Effector memory CD8-positive, alpha-beta T cell (primary cell): Measurements from ENCODE around the gene DRC7.
A peak's percentile ranks its signal among the peaks of the same experiment; 100 is the strongest.

Experiments
- ATAC-seq: fragments of 150-1000 bp; cut with Tn5 transposase; replicated peaks from 2 replicates; pipeline ENCODE4 v1.10.0; 2021; ENCODE audit warnings: mild to moderate bottlenecking, moderate library complexity
- DNase-seq, 3 experiments: peaks; one replicate each; pipeline ENCODE4 v3.0.0; 2021
- H3K27ac Mint-ChIP-seq, 2 donors: one replicate each; pipeline ENCODE4 v1.8.0; 2022; ENCODE audit warnings: mild to moderate bottlenecking in 2 of 2, mixed read lengths in 2 of 2, moderate library complexity in 2 of 2
- H3K27me3 Mint-ChIP-seq, 2 donors: one replicate each; pipeline ENCODE4 v1.8.0; 2022; ENCODE audit warnings: mixed read lengths in 2 of 2
- H3K36me3 Mint-ChIP-seq: one replicate; pipeline ENCODE4 v1.8.0; 2022; ENCODE audit warnings: mild to moderate bottlenecking, moderate library complexity, mixed read lengths; ENCODE audit not compliant: insufficient read depth
- H3K4me1 Mint-ChIP-seq, 2 donors: one replicate each; pipeline ENCODE4 v1.8.0; 2022; ENCODE audit warnings: low read depth in 2 of 2, mixed read lengths in 2 of 2
- H3K4me3 Mint-ChIP-seq, 2 donors: one replicate each; pipeline ENCODE4 v1.8.0; 2022; ENCODE audit warnings: mild to moderate bottlenecking in 2 of 2, mixed read lengths in 2 of 2, moderate library complexity in 2 of 2
- H3K9me3 Mint-ChIP-seq, 2 donors: one replicate each; pipeline ENCODE4 v1.8.0; 2022; ENCODE audit warnings: mixed read lengths in 2 of 2

DRC7 gene

GRCh38 chr16:57652695-57653471 is 41.7 kb upstream of the DRC7 start:
- no peak for ATAC-seq
- H3K4me3 Mint-ChIP-seq, result peak overlapping the region in 1 of 2 donors; percentile 33
- no peak for DNase-seq
- peaks cover 43 to 64% of the 10 kb centered on the region in 2 donors for H3K4me1 Mint-ChIP-seq
- no peaks in the 10 kb centered on the region for H3K9me3 Mint-ChIP-seq
- H3K27me3 Mint-ChIP-seq, result no peaks in the 10 kb centered on the region
- peaks cover 69% of the 10 kb centered on the region for H3K36me3 Mint-ChIP-seq
- H3K27ac Mint-ChIP-seq, result peak overlapping the region; percentile 86 to 94

- Mint-ChIP-seq H3K9me3 (no peaks in the 10 kb centered on the region), H3K27me3 (no peaks in the 10 kb centered on the region), H3K4me1 (peaks cover 40 to 58% of the 10 kb centered on the region in 2 donors), H3K4me3 (peak overlapping the region; percentile 19 to 33), H3K36me3 (peaks cover 71% of the 10 kb centered on the region), H3K27ac (peak overlapping the region; percentile 86)
- ATAC-seq, result no peak
- DNase-seq, result no peak
Observed at GRCh38 chr16:57653936-57654335, 40.7 kb upstream of the DRC7 start.

GRCh38 chr16:57656342-57656955 is 38.2 kb upstream of the DRC7 start:
- Mint-ChIP-seq H3K27me3 (no peaks in the 10 kb centered on the region), H3K4me3 (peak overlapping the region; percentile 62 to 76), H3K9me3 (no peaks in the 10 kb centered on the region), H3K27ac (peak overlapping the region; percentile 69 to 93), H3K4me1 (peaks cover 24 to 45% of the 10 kb centered on the region in 2 donors), H3K36me3 (peaks cover 63% of the 10 kb centered on the region)
- peak; percentile 70 for ATAC-seq
- DNase-seq, result no peak

GRCh38 chr16:57657228-57657627 is 37.4 kb upstream of the DRC7 start:
- DNase-seq (no peak), ATAC-seq (no peak)
- no peaks in the 10 kb centered on the region for H3K9me3 Mint-ChIP-seq
- peaks cover 59% of the 10 kb centered on the region for H3K36me3 Mint-ChIP-seq
- peaks cover 17 to 37% of the 10 kb centered on the region in 2 donors for H3K4me1 Mint-ChIP-seq
- peak overlapping the region in 1 of 2 donors; percentile 76 for H3K4me3 Mint-ChIP-seq
- H3K27ac Mint-ChIP-seq, result peak overlapping the region; percentile 69 to 93
- H3K27me3 Mint-ChIP-seq, result no peaks in the 10 kb centered on the region

- Mint-ChIP-seq H3K27ac (peak overlapping the region; percentile 60 to 93), H3K9me3 (no peaks in the 10 kb centered on the region), H3K27me3 (no peaks in the 10 kb centered on the region), H3K36me3 (peaks cover 51% of the 10 kb centered on the region), H3K4me1 (peaks cover 16 to 35% of the 10 kb centered on the region in 2 donors), H3K4me3 (no peak overlapping the region)
- no peak for ATAC-seq
- no peak for DNase-seq
Observed at GRCh38 chr16:57658130-57658877, 36.3 kb upstream of the DRC7 start.

GRCh38 chr16:57658878-57659674 is 35.5 kb upstream of the DRC7 start:
- Mint-ChIP-seq H3K36me3 (peaks cover 48% of the 10 kb centered on the region), H3K4me1 (peaks cover 16 to 28% of the 10 kb centered on the region in 2 donors), H3K27ac (peak overlapping the region; percentile 60 to 88), H3K9me3 (no peaks in the 10 kb centered on the region), H3K4me3 (no peak overlapping the region), H3K27me3 (no peaks in the 10 kb centered on the region)
- DNase-seq, result no peak
- ATAC-seq, result no peak

GRCh38 chr16:57660715-57661463 is 33.7 kb upstream of the DRC7 start:
- Mint-ChIP-seq H3K27me3 (no peaks in the 10 kb centered on the region), H3K27ac (peak overlapping the region; percentile 49 to 88), H3K36me3 (peaks cover 41% of the 10 kb centered on the region), H3K4me3 (no peak overlapping the region), H3K9me3 (no peaks in the 10 kb centered on the region), H3K4me1 (peaks cover 15 to 24% of the 10 kb centered on the region in 2 donors)
- ATAC-seq (no peak), DNase-seq (no peak)

GRCh38 chr16:57661510-57661909 is 33.1 kb upstream of the DRC7 start:
- H3K27me3 Mint-ChIP-seq, result no peaks in the 10 kb centered on the region
- DNase-seq, result no peak
- H3K27ac Mint-ChIP-seq, result peak overlapping the region in 1 of 2 donors; percentile 88
- no peak for ATAC-seq
- no peak overlapping the region for H3K4me3 Mint-ChIP-seq
- H3K36me3 Mint-ChIP-seq, result peaks cover 37% of the 10 kb centered on the region
- peaks cover 9 to 18% of the 10 kb centered on the region in 2 donors for H3K4me1 Mint-ChIP-seq
- no peaks in the 10 kb centered on the region for H3K9me3 Mint-ChIP-seq

- Mint-ChIP-seq H3K27ac (peak overlapping the region in 1 of 2 donors; percentile 6), H3K9me3 (no peaks in the 10 kb centered on the region), H3K4me3 (no peak overlapping the region), H3K36me3 (peaks cover 30% of the 10 kb centered on the region), H3K27me3 (no peaks in the 10 kb centered on the region), H3K4me1 (peaks cover 5 to 11% of the 10 kb centered on the region in 2 donors)
- ATAC-seq (no peak), DNase-seq (no peak)
Observed at GRCh38 chr16:57661936-57662906, 32.4 kb upstream of the DRC7 start.

- Mint-ChIP-seq H3K27me3 (no peaks in the 10 kb centered on the region), H3K4me1 (peaks cover 1 to 7% of the 10 kb centered on the region in 2 donors), H3K4me3 (no peak overlapping the region), H3K36me3 (peaks cover 22% of the 10 kb centered on the region), H3K9me3 (no peaks in the 10 kb centered on the region), H3K27ac (no peak overlapping the region)
- ATAC-seq (no peak), DNase-seq (no peak)
Observed at GRCh38 chr16:57663436-57663835, 31.2 kb upstream of the DRC7 start.

GRCh38 chr16:57663917-57664661 is 30.5 kb upstream of the DRC7 start:
- peaks cover 4 to 10% of the 10 kb centered on the region in 2 donors for H3K4me1 Mint-ChIP-seq
- DNase-seq (no peak), ATAC-seq (no peak)
- H3K27ac Mint-ChIP-seq, result peak overlapping the region in 1 of 2 donors; percentile 24
- H3K36me3 Mint-ChIP-seq, result peaks cover 22% of the 10 kb centered on the region
- no peak overlapping the region for H3K4me3 Mint-ChIP-seq
- no peaks in the 10 kb centered on the region for H3K9me3 Mint-ChIP-seq
- H3K27me3 Mint-ChIP-seq, result no peaks in the 10 kb centered on the region
